PC-3 (cell line): ENCODE results near the gene PDIA4. TPM values are rescaled to one million over a fixed set of nuclear protein-coding genes. Genes with fewer than 3 reads are reported as not detected.

Experiments
- ATAC-seq: fragments of 200-7000 bp; cut with Tn5 transposase; 2 replicates; pipeline ENCODE4 v1.9.1; 2020; ENCODE audit warnings: mild to moderate bottlenecking, moderate library complexity
- BruUV-seq: library from RNA; stranded (reverse); fragments of 400-500 nt; replicated peaks from 2 replicates; lab custom pipeline; 2021; lab: Mats Ljungman, UMichigan
- CTCF ChIA-PET: fragments of 300-600 bp; sonication (Branson Sonifier 250); formaldehyde crosslinking; loops from one replicate; lab custom pipeline; 2022; ENCODE audit warnings: antibody characterized with exemption; lab: Charles Lee
- POLR2A ChIA-PET: fragments of 300-600 bp; sonication (Branson Sonifier 250); formaldehyde crosslinking; loops from one replicate; lab custom pipeline; 2022; ENCODE audit warnings: antibody characterized with exemption; ENCODE audit not compliant: unreplicated experiment; lab: Charles Lee
- DNase-seq: peaks from one replicate; pipeline ENCODE4 v3.0.0-alpha.2; 2015
- H2AFZ ChIP-seq: fragments of 300-600 bp; sonication (generic); 2 replicates; pipeline ENCODE4 v1.6.0; 2016; ENCODE audit warnings: antibody characterized with exemption, low read length
- H3F3A ChIP-seq: fragments of 300-600 bp; sonication (generic); one replicate; pipeline ENCODE4 v1.6.0; 2017; ENCODE audit warnings: antibody characterized with exemption, low read length, control low read depth, mild to moderate bottlenecking; ENCODE audit not compliant: unreplicated experiment
- H3K27ac ChIP-seq: fragments of 300-600 bp; sonication (generic); 2 replicates; pipeline ENCODE4 v1.5.1; 2016; ENCODE audit warnings: mild to moderate bottlenecking, low read length
- H3K27me3 ChIP-seq: fragments of 300-600 bp; sonication (generic); 2 replicates; pipeline ENCODE4 v1.6.1; 2016; ENCODE audit warnings: low read length, mixed read lengths
- H3K36me3 ChIP-seq: fragments of 300-600 bp; sonication (generic); 2 replicates; pipeline ENCODE4 v1.6.1; 2016; ENCODE audit warnings: low read depth, mixed run types, low read length, mixed read lengths
- H3K4me1 ChIP-seq: fragments of 300-600 bp; sonication (generic); 2 replicates; pipeline ENCODE4 v1.5.1; 2016; ENCODE audit warnings: low read length; ENCODE audit not compliant: insufficient read depth
- H3K4me2 ChIP-seq: fragments of 300-600 bp; sonication (generic); 2 replicates; pipeline ENCODE4 v1.6.0; 2016; ENCODE audit warnings: low read length
- H3K4me3 ChIP-seq: fragments of 300-600 bp; sonication (generic); 2 replicates; pipeline ENCODE4 v1.5.1; 2016; ENCODE audit warnings: mild to moderate bottlenecking, low read length, mixed read lengths
- H3K79me2 ChIP-seq: fragments of 300-600 bp; sonication (generic); 2 replicates; pipeline ENCODE4 v1.6.1; 2017; ENCODE audit warnings: low read length, mixed read lengths
- H3K9ac ChIP-seq: fragments of 300-600 bp; sonication (generic); 2 replicates; pipeline ENCODE4 v1.6.0; 2016; ENCODE audit warnings: mild to moderate bottlenecking, low read length
- H3K9me2 ChIP-seq: fragments of 300-600 bp; sonication (generic); replicated peaks from 2 replicates; pipeline ENCODE4 v1.6.1; 2016; ENCODE audit warnings: mixed run types, low read length, mixed read lengths
- H3K9me3 ChIP-seq: fragments of 300-600 bp; sonication (generic); 2 replicates; pipeline ENCODE4 v1.6.1; 2016; ENCODE audit warnings: low read length, mixed read lengths
- H4K20me1 ChIP-seq: fragments of 300-600 bp; sonication (generic); 2 replicates; pipeline ENCODE4 v1.6.1; 2016; ENCODE audit warnings: low read length, mixed read lengths
- CTCF ChIP-seq: fragments of 300-600 bp; sonication (generic); conservative IDR thresholded peaks from 2 replicates; pipeline ENCODE4 v1.5.1; 2017; ENCODE audit warnings: antibody characterized with exemption, low read depth, mild to moderate bottlenecking, low read length
- EZH2 ChIP-seq: fragments of 300-600 bp; sonication (generic); IDR thresholded peaks from one replicate; pipeline ENCODE4 v1.6.1; 2017; ENCODE audit warnings: antibody characterized with exemption, mild to moderate bottlenecking, low read length; ENCODE audit not compliant: unreplicated experiment
- EZH2phosphoT487 ChIP-seq: fragments of 300-600 bp; sonication (generic); IDR thresholded peaks from 2 replicates; pipeline ENCODE4 v1.6.1; 2018; ENCODE audit warnings: mild to moderate bottlenecking, antibody characterized with exemption, low read length, borderline replicate concordance
- intact Hi-C: fragments of 100-400 bp; cut with micrococcal nuclease; formaldehyde crosslinking; loops from 2 replicates; pipeline ENCODE4 v1.9.0; 2023
- total RNA-seq: library from RNA; depleted of rRNA; stranded (reverse); fragments of >200 nt; gene quantifications from 2 replicates; pipeline ENCODE4 v1.2.3, GENCODE V29; 2014

The PDIA4 gene
- total RNA-seq, 1 experiment from 2014 or later: 249 TPM

GRCh38 chr7:148975896-148976295 is 52.4 kb downstream of the PDIA4 start:
- Histone ChIP-seq H3K27ac (no peak overlapping the region), H3K9ac (no peak overlapping the region), H3K4me2 (no peak overlapping the region), H3K9me2 (no peaks in the 10 kb centered on the region), H2AFZ (no peak overlapping the region), H4K20me1 (no peaks in the 10 kb centered on the region), H3K4me1 (no peaks in the 10 kb centered on the region), H3K4me3 (no peak overlapping the region), H3K36me3 (no peaks in the 10 kb centered on the region), H3F3A (no peaks in the 10 kb centered on the region), H3K9me3 (no peaks in the 10 kb centered on the region), H3K27me3 (no peaks in the 10 kb centered on the region), H3K79me2 (no peaks in the 10 kb centered on the region)
- ATAC-seq (0 out of 2 replicates have a peak, but pooled peaks have one; percentile 22), DNase-seq (no peak)
- CTCF ChIA-PET: interaction anchor here (0.9 kb wide), 1 partner anchor 90 kb away, joined by 4 read pairs; no protein-coding TSS in a partner anchor
- intact Hi-C loops: no loop called here
- no TSS peak for BruUV-seq
- no peak for TF ChIP-seq CTCF
- no peak for TF ChIP-seq EZH2phosphoT487
- TF ChIP-seq EZH2: no peak
- POLR2A ChIA-PET: no interaction called here

DNA sequence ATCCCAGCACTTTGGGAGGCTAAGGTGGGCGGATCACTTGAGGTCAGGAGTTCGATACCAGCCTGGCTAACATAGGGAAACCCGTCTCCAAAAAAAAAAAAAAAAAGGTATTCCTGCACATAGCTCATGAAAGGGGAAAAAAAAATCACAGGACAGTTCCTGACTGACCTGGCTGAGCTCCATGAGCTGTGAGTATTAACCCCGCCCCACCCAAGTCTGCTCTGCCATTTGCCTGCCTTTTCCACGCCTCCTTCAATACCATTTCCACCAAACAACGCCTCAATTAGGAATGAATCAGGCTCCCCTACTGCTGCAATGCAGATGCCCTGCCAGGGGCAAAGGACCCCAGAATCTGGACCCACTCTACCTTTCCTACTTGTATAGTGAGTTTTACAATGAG is 55.0 kb downstream of the PDIA4 start:
- Histone ChIP-seq H2AFZ (no peak overlapping the region; the same call in 1 of the 2 replicates), H3K27me3 (no peaks in the 10 kb centered on the region), H3F3A (no peaks in the 10 kb centered on the region), H3K9me2 (no peaks in the 10 kb centered on the region), H3K36me3 (no peaks in the 10 kb centered on the region), H4K20me1 (no peaks in the 10 kb centered on the region), H3K4me1 (no peaks in the 10 kb centered on the region), H3K9ac (no peak overlapping the region), H3K27ac (no peak overlapping the region), H3K4me3 (no peak overlapping the region), H3K79me2 (no peaks in the 10 kb centered on the region), H3K9me3 (no peaks in the 10 kb centered on the region), H3K4me2 (no peak overlapping the region)
- POLR2A ChIA-PET: no interaction called here
- no peak for ATAC-seq
- no TSS peak for BruUV-seq
- intact Hi-C loops: no loop called here
- TF ChIP-seq EZH2phosphoT487 (no peak), EZH2 (no peak), CTCF (no peak)
- DNase-seq: peak; percentile 18
- CTCF ChIA-PET: no interaction called here

- H3K27ac ChIP-seq: no peak overlapping the region
Measured at GRCh38 chr7:148972375-148972774, 55.9 kb downstream of the PDIA4 start.

More at GRCh38 chr7:148972375-148972774, 55.9 kb downstream of the PDIA4 start:
- CTCF ChIA-PET: interaction anchor here (0.6 to 0.7 kb wide), 2 partner anchors 11 to 30 kb away, joined by 6 to 7 read pairs; no protein-coding TSS in a partner anchor
- POLR2A ChIA-PET: no interaction called here
- Histone ChIP-seq H3K9ac (no peak overlapping the region), H3K4me3 (no peak overlapping the region), H3K9me2 (no peaks in the 10 kb centered on the region), H3K79me2 (no peaks in the 10 kb centered on the region), H4K20me1 (no peaks in the 10 kb centered on the region), H3K4me2 (no peak overlapping the region), H3K4me1 (no peaks in the 10 kb centered on the region), H3F3A (no peaks in the 10 kb centered on the region), H3K9me3 (no peaks in the 10 kb centered on the region), H3K27me3 (no peaks in the 10 kb centered on the region), H2AFZ (no peak overlapping the region), H3K36me3 (no peaks in the 10 kb centered on the region)
- TF ChIP-seq CTCF (no peak), EZH2phosphoT487 (no peak), EZH2 (no peak)
- BruUV-seq: no TSS peak
- ATAC-seq: no peak
- DNase-seq: no peak
- intact Hi-C loops: no loop called here
